IPS DF 4.7 (cell line): ENCODE measurements around the gene BST2.
A peak's percentile ranks its signal among the peaks of the same experiment; 100 is the strongest.

ENCODE experiments used
- DNase-seq: peaks from one replicate; pipeline ENCODE4 v3.0.0-alpha.2; 2013; ENCODE audit warnings: low spot score; ENCODE audit errors: extremely low read depth

The BST2 gene

GRCh38 chr19:17419621-17420474 is 14.4 kb upstream of the BST2 start, which contains the start of gene MVB12A:
MVB12A (plus strand) TSS chr19:17420047; CDS start chr19:17420136, 89 bp downstream.
- DNase-seq = peak; percentile 99

GRCh38 chr19:17419154-17419620 is 13.8 kb upstream of the BST2 start:
- DNase-seq = no peak

GRCh38 chr19:17418710-17419109 is 13.3 kb upstream of the BST2 start:
- DNase-seq = no peak

GRCh38 chr19:17415121-17415520 is 9.7 kb upstream of the BST2 start:
- DNase-seq = no peak

GRCh38 chr19:17414097-17414496 is 8.7 kb upstream of the BST2 start:
- DNase-seq = no peak

GRCh38 chr19:17411801-17412200 is 6.4 kb upstream of the BST2 start:
- no peak for DNase-seq

- DNase-seq = no peak
These were observed 4.6 kb upstream of the BST2 start for GRCh38 chr19:17409990-17410389.

GRCh38 chr19:17406887-17407196 is 1.4 kb upstream of the BST2 start:
- DNase-seq = no peak

GRCh38 chr19:17406046-17406886 is 836 bp upstream of the BST2 start:
- no peak for DNase-seq

- no peak for DNase-seq
These were observed 695 bp downstream of the BST2 start for GRCh38 chr19:17404621-17405249.

GRCh38 chr19:17404015-17404414 is 1.4 kb downstream of the BST2 start:
- no peak for DNase-seq

GRCh38 chr19:17402982-17403855 is 2.2 kb downstream of the BST2 start:
- DNase-seq = no peak

GRCh38 chr19:17401628-17402027 is 3.8 kb downstream of the BST2 start:
- DNase-seq = no peak

GRCh38 chr19:17398902-17399527 is 6.4 kb downstream of the BST2 start:
- no peak for DNase-seq

GRCh38 chr19:17394891-17395415 is 10.5 kb downstream of the BST2 start:
- no peak for DNase-seq

GRCh38 chr19:17393914-17394313 is 11.5 kb downstream of the BST2 start, which contains the start of gene CCDC194:
CCDC194 (minus strand) TSS chr19:17394196; CDS start chr19:17394158, 38 bp downstream.
- DNase-seq = no peak

GRCh38 chr19:17393002-17393401 is 12.4 kb downstream of the BST2 start:
- no peak for DNase-seq

- DNase-seq = no peak
These were observed 13.9 kb downstream of the BST2 start for GRCh38 chr19:17391371-17392151.

GRCh38 chr19:17390665-17391370 is 14.6 kb downstream of the BST2 start:
- DNase-seq = no peak
